Psoas muscle (tissue), 8 donors: ENCODE results near the gene KLHDC10. TPM values are rescaled to one million over a fixed set of nuclear protein-coding genes. Genes with fewer than 3 reads are reported as not detected.

Experiments
- ATAC-seq, 4 donors: fragments of 200-7000 bp; cut with Tn5 transposase; one replicate each; pipeline ENCODE4 v1.9.1; 2020; ENCODE audit warnings: moderate library complexity in 3 of 4, mild to moderate bottlenecking in 2 of 4
- DNase-seq, 2 donors: peaks; one replicate each; pipeline ENCODE4 v3.0.0-alpha.2; 2020
- H3K27ac ChIP-seq: fragments of 200-600 bp; one replicate; pipeline ENCODE4 v1.8.0; 2022
- H3K27me3 ChIP-seq, 3 donors: fragments of 200-600 bp in 1 of 3; one replicate each; pipeline versions ENCODE4 v1.6.1 to v1.8.0; 2013 to 2022; ENCODE audit warnings: low read length in 2 of 3, mild to moderate bottlenecking in 2 of 3, moderate library complexity in 1 of 3; ENCODE audit not compliant: insufficient read depth in 3 of 3
- H3K36me3 ChIP-seq, 2 donors: fragments of 200-600 bp in 1 of 2; one replicate each; pipeline versions ENCODE4 v1.6.1 to v1.8.0; 2013 to 2022; ENCODE audit warnings: low read depth in 1 of 2, mild to moderate bottlenecking in 1 of 2, moderate library complexity in 1 of 2; ENCODE audit not compliant: insufficient read depth in 1 of 2
- H3K4me1 ChIP-seq: fragments of 200-600 bp; one replicate; pipeline ENCODE4 v1.8.0; 2022
- H3K4me3 ChIP-seq: fragments of 200-600 bp; one replicate; pipeline ENCODE4 v1.8.0; 2022; ENCODE audit warnings: mild to moderate bottlenecking
- H3K9me3 ChIP-seq: fragments of 200-600 bp; one replicate; pipeline ENCODE4 v1.8.0; 2022
- CTCF ChIP-seq: fragments of 200-600 bp; IDR thresholded peaks from one replicate; pipeline ENCODE4 v1.8.0; 2022; ENCODE audit warnings: antibody characterized with exemption
- WGBS, 3 donors: extraction: QIAGEN DNeasy Blood & Tissue Kit; methylation state at CpG; one replicate each; pipeline versions ENCODE4 v1.1.6 to v1.1.7; 2013; 5-methylcytosine and 5-hydroxymethylcytosine counted together
- intact Hi-C, 2 donors: fragments of 100-400 bp; cut with DNase I; formaldehyde crosslinking; loops; one replicate each; pipeline versions ENCODE4 v1.11.0 to v1.14.2; 2022
- polyA plus RNA-seq, 3 donors: library from polyadenylated mRNA; stranded (reverse); fragments of 200-250 nt; gene quantifications; one replicate each; pipeline ENCODE4 v1.2.3, GENCODE V29; 2013
- total RNA-seq, 4 donors: library from RNA; stranded (reverse); fragmentation: NEBNext Ultra II Directional in 2 of 4; extraction: Animal tissue kit (Norgen Biotek cat#: 25700) in 2 of 4; gene quantifications; one replicate each; pipeline versions ENCODE4 v1.2.1 to v1.2.4, GENCODE V29; 2021 to 2023
- donor health status: healthy with polysubstance abuse.
- donor health status: DM: no; HTN: no; CAD: no; lungs with moderate emphysema.
- donor health status: Bipolar disorder and iron deficiency.
- donor health status: healthy.
- donor health status: DM: yes; HTN: yes; CAD: no.
- donor health status: DM: no; HTN: no; CAD: no.
- donor health status: DM: no; HTN: no; CAD: no.
- donor health status: DM: yes; HTN: yes; CAD: no.

The KLHDC10 gene
- total and polyA plus RNA-seq, 7 donors = 17.6 to 49.6 (median 33.8) TPM

- WGBS, 3 donors = 93 to 98% (median 94%) methylated on average over 2 of the region's 2 CpGs
- Histone ChIP-seq H3K4me3 (no peak overlapping the region), H3K36me3 (peaks cover 0 to 32% of the 10 kb centered on the region in 2 donors), H3K27me3 (no peaks in the 10 kb centered on the region), H3K4me1 (no peaks in the 10 kb centered on the region), H3K9me3 (no peaks in the 10 kb centered on the region), H3K27ac (no peak overlapping the region)
- intact Hi-C loops = no loop called here
- ATAC-seq (no peak), DNase-seq (no peak)
- TF ChIP-seq CTCF = no peak
Measured at GRCh38 chr7:130139193-130139960, 69.0 kb downstream of the KLHDC10 start.

GRCh38 chr7:130140551-130141160, 70.3 kb downstream of the KLHDC10 start:
- no peaks in the 10 kb centered on the region for H3K9me3 ChIP-seq
- TF ChIP-seq CTCF = no peak
- ATAC-seq = peak in 1 of 4 donors; percentile 49
- H3K27me3 ChIP-seq = no peaks in the 10 kb centered on the region
- H3K27ac ChIP-seq = peak overlapping the region; percentile 46
- WGBS, 3 donors = 77 to 86% (median 84%) methylated on average over 45 to 47 of the region's 47 CpGs
- DNase-seq = peak in 1 of 2 donors; percentile 67
- no peaks in the 10 kb centered on the region for H3K4me1 ChIP-seq
- H3K4me3 ChIP-seq = peak overlapping the region; percentile 55
- H3K36me3 ChIP-seq = peaks cover 0 to 23% of the 10 kb centered on the region in 2 donors
- intact Hi-C loops = no loop called here

- DNase-seq (peak; percentile 42 to 80), ATAC-seq (peak; percentile 56 to 83 (median 68))
Measured at GRCh38 chr7:130141161-130141883, 71.0 kb downstream of the KLHDC10 start.

More at GRCh38 chr7:130141161-130141883, 71.0 kb downstream of the KLHDC10 start:
- Histone ChIP-seq H3K27ac (peak overlapping the region; percentile 46), H3K36me3 (peaks cover 0 to 21% of the 10 kb centered on the region in 2 donors), H3K4me1 (no peaks in the 10 kb centered on the region), H3K4me3 (peak overlapping the region; percentile 55), H3K9me3 (no peaks in the 10 kb centered on the region), H3K27me3 (no peaks in the 10 kb centered on the region)
- WGBS, 3 donors = 37 to 48% (median 39%) methylated on average over 34 to 39 of the region's 39 CpGs
- no peak for TF ChIP-seq CTCF
- intact Hi-C loops = no loop called here
